Measurements from ENCODE around the gene AKAP4. TPM values are rescaled to one million over a fixed set of nuclear protein-coding genes. Genes with fewer than 3 reads are reported as not detected.

Gene AKAP4
- total and polyA plus RNA-seq, 9 of the 15 experiments (the other 6 are each of a cell fraction or from before 2014, with no cell fraction given), result 0.05 to 0.36 (median 0.13) TPM

GRCh38 chrX:50147972-50148371, 52.8 kb downstream of the AKAP4 start (continued):
- TF ChIP-seq AFF4 (CRISPR knock-in tag; IDR thresholded peaks at IDR 0.05) (no peak), SRSF3 (IDR thresholded peaks at IDR 0.05; ENCODE audit: insufficient read depth, low read length) (no peak), ARNT (IDR thresholded peaks at IDR 0.05) (no peak), ZNF592 (IDR thresholded peaks at IDR 0.05) (no peak), ATF1 (CRISPR knock-in tag; IDR thresholded peaks at IDR 0.05) (no peak), ATF1 (tag; IDR thresholded peaks at IDR 0.05) (no peak), RNF2 (IDR thresholded peaks at IDR 0.05) (no peak), ZNF384 (IDR thresholded peaks at IDR 0.05; ENCODE audit: low read depth, low read length) (no peak), ZBTB9 (CRISPR knock-in tag; IDR thresholded peaks at IDR 0.05) (no peak), ZNF398 (CRISPR knock-in tag; IDR thresholded peaks at IDR 0.05) (no peak), THRA (IDR thresholded peaks at IDR 0.05) (no peak), NFATC3 (IDR thresholded peaks at IDR 0.05) (no peak), EHMT2 (IDR thresholded peaks at IDR 0.05) (no peak), NCOA1 (IDR thresholded peaks at IDR 0.05; ENCODE audit: low read depth) (no peak), RAD51 (IDR thresholded peaks at IDR 0.05; ENCODE audit: borderline replicate concordance, low read depth) (no peak)

Data from K562 (cell line).